Astrocyte of the spinal cord (primary cell): ENCODE data around the gene AKAP9.
A peak's percentile ranks its signal among the peaks of the same experiment; 100 is the strongest.

Experiments used
- DNase-seq: peaks from one replicate; pipeline ENCODE4 v3.0.0; 2011; ENCODE audit warnings: low read depth, low spot score
- H3K4me3 ChIP-seq: 2 replicates; pipeline ENCODE4 v1.5.1; 2011; ENCODE audit warnings: low read depth, mild to moderate bottlenecking, low read length, moderate library complexity
- in situ Hi-C: cut with HindIII; loops from 2 replicates; pipeline ENCODE4 v1.10.0; 2017; ENCODE audit warnings: low sequenced_read_pairs
- TF ChIP-seq, protein P1 (sequence below): IDR thresholded peaks from 2 replicates; pipeline ENCODE4 v1.5.1; 2012; ENCODE audit warnings: low read depth, mild to moderate bottlenecking, low read length, inconsistent platforms

The AKAP9 gene

DNA sequence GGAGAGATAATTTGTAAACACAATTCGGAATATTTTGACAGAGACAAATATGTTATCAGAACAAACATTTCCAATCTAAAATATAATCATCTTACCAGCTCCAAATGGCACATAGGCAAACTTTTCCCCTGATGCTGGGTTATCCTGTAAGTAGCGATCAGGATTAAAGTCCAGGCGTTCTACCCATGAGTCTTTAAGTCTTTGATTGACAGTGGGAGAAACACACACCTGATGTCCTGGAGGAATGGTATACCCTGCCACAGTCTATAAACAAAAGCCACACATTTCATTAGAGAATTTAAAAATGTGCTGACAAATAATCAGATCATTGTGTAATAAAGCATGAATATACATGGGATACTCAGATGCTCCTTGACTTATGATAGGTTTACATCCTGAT is 176.3 kb downstream of the AKAP9 start:
- DNase-seq = no peak
- TF ChIP-seq, protein P1, sequence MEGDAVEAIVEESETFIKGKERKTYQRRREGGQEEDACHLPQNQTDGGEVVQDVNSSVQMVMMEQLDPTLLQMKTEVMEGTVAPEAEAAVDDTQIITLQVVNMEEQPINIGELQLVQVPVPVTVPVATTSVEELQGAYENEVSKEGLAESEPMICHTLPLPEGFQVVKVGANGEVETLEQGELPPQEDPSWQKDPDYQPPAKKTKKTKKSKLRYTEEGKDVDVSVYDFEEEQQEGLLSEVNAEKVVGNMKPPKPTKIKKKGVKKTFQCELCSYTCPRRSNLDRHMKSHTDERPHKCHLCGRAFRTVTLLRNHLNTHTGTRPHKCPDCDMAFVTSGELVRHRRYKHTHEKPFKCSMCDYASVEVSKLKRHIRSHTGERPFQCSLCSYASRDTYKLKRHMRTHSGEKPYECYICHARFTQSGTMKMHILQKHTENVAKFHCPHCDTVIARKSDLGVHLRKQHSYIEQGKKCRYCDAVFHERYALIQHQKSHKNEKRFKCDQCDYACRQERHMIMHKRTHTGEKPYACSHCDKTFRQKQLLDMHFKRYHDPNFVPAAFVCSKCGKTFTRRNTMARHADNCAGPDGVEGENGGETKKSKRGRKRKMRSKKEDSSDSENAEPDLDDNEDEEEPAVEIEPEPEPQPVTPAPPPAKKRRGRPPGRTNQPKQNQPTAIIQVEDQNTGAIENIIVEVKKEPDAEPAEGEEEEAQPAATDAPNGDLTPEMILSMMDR = no peak
- no peak overlapping the region for H3K4me3 ChIP-seq
- in situ Hi-C loops = no loop called here

DNA sequence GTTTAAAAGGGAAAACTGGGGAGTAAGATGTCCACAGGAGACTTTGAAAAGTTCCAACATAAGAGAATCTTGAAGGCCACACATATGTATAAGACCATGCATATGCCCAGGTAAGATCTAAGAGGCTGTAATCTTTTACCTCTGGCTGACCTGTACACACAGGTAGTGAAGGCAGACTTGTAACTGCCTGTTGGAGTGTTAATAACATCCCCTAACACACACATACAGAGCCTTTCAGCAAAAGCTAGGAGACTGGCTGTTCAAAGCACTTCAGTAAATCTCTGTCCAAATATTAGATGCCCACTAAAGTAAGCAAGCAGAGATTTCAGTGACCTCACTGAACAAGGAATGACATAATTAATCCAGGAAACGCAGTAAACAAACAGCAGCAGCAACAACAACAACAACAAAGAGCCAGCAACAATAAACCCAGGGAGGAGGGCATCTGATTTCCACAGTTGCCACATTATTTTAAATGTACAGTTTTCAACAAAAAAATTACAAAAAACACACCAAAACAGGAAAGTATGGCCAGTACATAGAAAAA is 178.6 kb downstream of the AKAP9 start:
- TF ChIP-seq, protein P1 = no peak
- in situ Hi-C loops = no loop called here
- no peak overlapping the region for H3K4me3 ChIP-seq
- DNase-seq = no peak

DNA sequence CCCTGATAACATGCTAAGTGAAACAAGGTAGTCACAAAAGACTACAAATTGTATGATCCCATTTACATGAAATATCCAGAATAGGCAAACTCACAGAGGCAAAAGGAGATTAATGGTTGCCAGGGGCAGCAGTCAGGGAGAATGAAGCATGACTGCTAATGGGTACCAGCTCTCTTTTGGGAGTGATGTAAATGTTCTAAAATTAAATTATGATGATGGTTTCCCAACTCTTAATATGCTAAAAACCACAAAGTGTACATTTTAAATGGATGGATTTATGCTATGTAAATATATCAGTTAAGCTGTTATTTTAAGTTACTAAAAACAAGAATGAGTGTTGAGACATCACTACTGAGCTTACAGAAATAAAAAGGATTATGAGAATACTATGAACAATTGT is 181.0 kb downstream of the AKAP9 start:
- no peak for DNase-seq
- in situ Hi-C loops = no loop called here
- no peak overlapping the region for H3K4me3 ChIP-seq
- TF ChIP-seq, protein P1 = no peak

DNA sequence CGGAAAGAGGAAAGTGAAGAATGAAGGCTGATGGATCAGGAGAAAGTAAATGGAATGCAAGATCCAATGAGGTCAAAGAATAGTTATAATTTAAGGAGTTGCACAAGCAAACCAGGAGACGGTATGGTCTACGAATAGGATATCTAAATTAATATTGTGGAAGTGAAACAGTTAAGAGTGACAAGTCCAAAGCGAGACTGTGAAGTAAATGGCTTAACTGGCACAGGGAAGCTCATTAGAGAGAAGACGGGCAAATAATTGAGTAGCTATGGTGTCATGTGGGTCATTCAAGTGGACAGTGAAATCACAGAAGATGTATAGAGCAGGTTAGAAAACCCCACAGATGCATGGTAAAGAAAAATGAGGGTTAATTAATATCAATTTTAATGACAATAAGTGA is 190.4 kb downstream of the AKAP9 start:
- in situ Hi-C loops = no loop called here
- DNase-seq = no peak
- TF ChIP-seq, protein P1 = no peak
- H3K4me3 ChIP-seq = no peak overlapping the region

DNA sequence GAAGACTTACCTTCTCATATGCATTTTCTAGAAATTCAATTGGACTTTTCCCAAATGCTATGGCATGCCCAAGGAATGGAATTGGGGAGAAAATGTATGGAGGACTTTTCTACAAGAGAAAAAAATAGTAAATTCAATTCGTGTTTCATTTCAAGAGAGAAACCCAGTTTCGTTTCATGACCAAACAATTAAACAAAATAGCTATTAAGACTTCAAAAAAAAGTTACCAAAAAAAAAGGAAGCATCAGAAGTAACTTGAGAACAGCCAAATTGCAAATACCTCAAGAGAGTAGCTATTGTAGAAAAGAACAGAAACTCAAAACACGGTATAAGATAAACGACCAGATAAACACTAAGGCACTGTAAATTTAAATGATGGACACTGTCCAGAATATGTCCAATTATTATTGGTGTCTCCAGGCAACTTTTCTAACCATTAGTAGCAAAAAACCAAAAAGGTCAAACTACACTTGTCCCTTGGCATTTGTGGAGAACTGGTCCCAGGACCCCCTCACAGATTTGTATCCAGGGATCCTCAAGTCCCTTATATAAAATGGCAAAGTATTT is 191.2 kb downstream of the AKAP9 start:
- DNase-seq = no peak
- H3K4me3 ChIP-seq = no peak overlapping the region
- in situ Hi-C loops = no loop called here
- TF ChIP-seq, protein P1 = no peak

DNA sequence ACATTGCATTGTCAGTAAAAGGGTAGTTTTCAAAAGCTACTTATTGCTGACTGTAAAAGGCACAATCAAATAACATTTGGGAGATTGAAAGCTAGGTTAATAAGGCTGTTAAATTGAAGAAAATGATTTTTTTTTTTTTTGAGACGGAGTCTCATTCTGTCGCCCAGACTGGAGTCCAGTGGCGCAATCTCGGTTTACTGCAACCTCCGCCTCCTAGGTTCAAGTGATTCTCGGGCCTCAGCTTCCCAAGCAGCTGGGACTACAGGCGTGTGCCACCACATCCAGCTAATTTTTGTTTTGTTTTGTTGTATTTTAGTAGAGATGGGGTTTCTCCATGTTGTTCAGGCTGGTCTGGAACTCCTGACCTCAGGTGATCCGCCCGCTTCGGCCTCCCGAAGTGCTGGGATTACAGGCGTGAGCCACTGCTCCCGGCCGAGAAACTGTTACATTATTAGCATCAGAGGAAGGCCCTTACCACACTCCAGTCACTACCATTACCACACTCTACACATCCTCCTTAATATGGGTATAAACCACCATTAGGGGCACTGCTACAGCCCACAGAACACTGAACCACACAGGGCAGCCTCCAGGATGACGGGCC is 192.6 kb downstream of the AKAP9 start:
- DNase-seq = no peak
- TF ChIP-seq, protein P1 = no peak
- in situ Hi-C loops = no loop called here
- peak overlapping the region; percentile 82 for H3K4me3 ChIP-seq
